Tongue (tissue), 2 donors: ENCODE measurements around the gene PAK6. TPM values are rescaled to one million over a fixed set of nuclear protein-coding genes. Genes with fewer than 3 reads are reported as not detected.
A peak's percentile ranks its signal among the peaks of the same experiment; 100 is the strongest.

Experiments used
- DNase-seq: peaks from one replicate; pipeline ENCODE4 v3.0.0-alpha.2; 2015
- total RNA-seq: library from RNA; depleted of rRNA; stranded (reverse); fragments of >200 nt; gene quantifications from one replicate; pipeline ENCODE4 v1.2.3, GENCODE V29; 2014

Gene PAK6
- total RNA-seq, 1 donor from 2014 or later: 2.5 TPM

GRCh38 chr15:40293006-40293405 is 54.1 kb downstream of the PAK6 start:
- DNase-seq: no peak

GRCh38 chr15:40293905-40294895 is 55.3 kb downstream of the PAK6 start:
- DNase-seq: no peak

- no peak for DNase-seq
Measured at GRCh38 chr15:40295297-40295696, 56.4 kb downstream of the PAK6 start.

GRCh38 chr15:40295877-40296560 is 57.2 kb downstream of the PAK6 start:
- peak; percentile 49 for DNase-seq

GRCh38 chr15:40296561-40297230 is 57.8 kb downstream of the PAK6 start:
- no peak for DNase-seq

GRCh38 chr15:40297356-40297755 is 58.5 kb downstream of the PAK6 start:
- no peak for DNase-seq

GRCh38 chr15:40298216-40298935 is 59.5 kb downstream of the PAK6 start:
- no peak for DNase-seq

GRCh38 chr15:40300367-40300766 is 61.5 kb downstream of the PAK6 start:
- no peak for DNase-seq

GRCh38 chr15:40300771-40301170 is 61.9 kb downstream of the PAK6 start:
- no peak for DNase-seq

- no peak for DNase-seq
Measured at GRCh38 chr15:40301467-40302179, 62.8 kb downstream of the PAK6 start.

- DNase-seq: no peak
Measured at GRCh38 chr15:40302288-40302886, 63.5 kb downstream of the PAK6 start.

GRCh38 chr15:40302981-40303380 is 64.1 kb downstream of the PAK6 start:
- no peak for DNase-seq

GRCh38 chr15:40303576-40303975 is 64.7 kb downstream of the PAK6 start:
- DNase-seq: no peak

GRCh38 chr15:40305281-40305680 is 66.4 kb downstream of the PAK6 start:
- DNase-seq: no peak

- DNase-seq: no peak
Measured at GRCh38 chr15:40306371-40306770, 67.5 kb downstream of the PAK6 start.

- no peak for DNase-seq
Measured at GRCh38 chr15:40306908-40307307, 68.0 kb downstream of the PAK6 start.

- DNase-seq: peak; percentile 50
Measured at GRCh38 chr15:40307421-40308211, 68.8 kb downstream of the PAK6 start, which contains the start of gene PLCB2. Gene PLCB2, minus strand, starts transcription at chr15:40307935. Its CDS starts 263 bp downstream, at chr15:40307672.

GRCh38 chr15:40309344-40309862 is 70.5 kb downstream of the PAK6 start:
- DNase-seq: no peak
